GM12878 (cell line): ENCODE data around the gene LRRC61. TPM values are rescaled to one million over a fixed set of nuclear protein-coding genes. Genes with fewer than 3 reads are reported as not detected.
"Not testable (repeated sequence)": the region's sequence is repeated elsewhere in the genome, so short reads cannot be mapped to it uniquely, and the experiment has no call there.

Experiments
- ATAC-seq: fragments of 200-7000 bp; cut with Tn5 transposase; 3 replicates; pipeline ENCODE4 v1.9.1; 2020; ENCODE audit warnings: mild to moderate bottlenecking, moderate library complexity
- BruUV-seq: library from RNA; stranded (reverse); fragments of 400-500 nt; replicated peaks from 2 replicates; lab custom pipeline; 2021; lab: Mats Ljungman, UMichigan
- CTCF ChIA-PET: fragments of 300-600 bp; sonication (Branson Sonifier 250); formaldehyde crosslinking; extraction: SDS; loops from one replicate; lab custom pipeline; 2021; ENCODE audit warnings: inconsistent platforms; lab: Yijun Ruan, JAX
- POLR2A ChIA-PET: fragments of 350-600 bp; formaldehyde crosslinking; extraction: SDS; loops from one replicate; lab custom pipeline; 2021; ENCODE audit warnings: inconsistent platforms; lab: Charles Lee
- RAD21 ChIA-PET: fragments of 300-600 bp; sonication (Branson Sonifier 250); formaldehyde crosslinking; loops from one replicate; lab custom pipeline; 2023; ENCODE audit warnings: antibody characterized with exemption; ENCODE audit not compliant: unreplicated experiment; lab: Charles Lee
- SMC1A ChIA-PET: fragments of 300-600 bp; sonication (Branson Sonifier 250); formaldehyde crosslinking; loops from one replicate; lab custom pipeline; 2023; ENCODE audit not compliant: unreplicated experiment, uncharacterized antibody; lab: Charles Lee
- DNase-seq: peaks from one replicate; pipeline ENCODE4 v3.0.0-alpha.2; 2011; ENCODE audit warnings: low read depth, low spot score
- FAIRE-seq: peaks from 3 replicates; lab custom pipeline; 2011; peaks lifted over from hg19 to GRCh38; lab: Jason Lieb, UNC
- H2AFZ ChIP-seq: 2 replicates; pipeline ENCODE4 v1.6.0; 2011; ENCODE audit warnings: low read depth, low read length, control low read depth; ENCODE audit not compliant: control insufficient read depth
- H3K27ac ChIP-seq: 2 replicates; pipeline ENCODE4 v1.5.1; 2011; ENCODE audit warnings: control low read depth; ENCODE audit not compliant: control insufficient read depth, insufficient read depth
- H3K27me3 ChIP-seq, 2 experiments: replicated peaks in 1 of 2; 2 replicates each; pipeline versions ENCODE4 v1.6.0 to v1.6.1; 2011; ENCODE audit warnings: low read length in 1 of 2; ENCODE audit not compliant: control insufficient read depth in 2 of 2, insufficient read depth in 2 of 2
- H3K36me3 ChIP-seq, 2 experiments: 2 replicates each; pipeline ENCODE4 v1.5.1; 2011; ENCODE audit warnings: low read length in 1 of 2; ENCODE audit not compliant: control insufficient read depth in 2 of 2, insufficient read depth in 2 of 2
- H3K4me1 ChIP-seq: 2 replicates; pipeline ENCODE4 v1.6.1; 2011; ENCODE audit warnings: mild to moderate bottlenecking, low read length, moderate library complexity, mixed read lengths; ENCODE audit not compliant: control insufficient read depth, insufficient read depth
- H3K4me2 ChIP-seq: 2 replicates; pipeline ENCODE4 v1.6.0; 2011; ENCODE audit warnings: control low read depth; ENCODE audit not compliant: control insufficient read depth, insufficient read depth
- H3K4me3 ChIP-seq: fragments of 200-600 bp; sonication (generic); 2 replicates; pipeline ENCODE4 v1.5.1; 2016
- H3K79me2 ChIP-seq: 2 replicates; pipeline ENCODE4 v1.6.0; 2011; ENCODE audit warnings: low read length; ENCODE audit not compliant: control insufficient read depth, insufficient read depth
- H3K9ac ChIP-seq: 2 replicates; pipeline ENCODE4 v1.8.0; 2011; ENCODE audit warnings: low read length, control low read depth, mixed read lengths; ENCODE audit not compliant: control insufficient read depth, insufficient read depth
- H3K9me3 ChIP-seq: replicated peaks from 3 replicates; pipeline ENCODE4 v1.5.1; 2011; ENCODE audit warnings: mild to moderate bottlenecking, low read length; ENCODE audit not compliant: control insufficient read depth, insufficient read depth
- H4K20me1 ChIP-seq: 2 replicates; pipeline ENCODE4 v1.6.0; 2011; ENCODE audit not compliant: control insufficient read depth, insufficient read depth
- JUNB ChIP-seq: IDR thresholded peaks from 2 replicates; pipeline ENCODE4 v1.6.1; 2016; ENCODE audit warnings: antibody characterized with exemption, mild to moderate bottlenecking
- WGBS: methylation state at CpG from one replicate; pipeline ENCODE4 v1.1.6; 2016; ENCODE audit warnings: low lambda C conversion rate; ENCODE audit not compliant: insufficient replicate concordance, insufficient coverage; ENCODE audit errors: missing lambda C conversion rate; 5-methylcytosine and 5-hydroxymethylcytosine counted together
- in situ Hi-C: fragments of 300-500 bp; cut with MboI; formaldehyde crosslinking; loops from 9 replicates; pipeline ENCODE4 v1.14.3; 2018; ENCODE audit warnings: mixed read lengths
- intact Hi-C: fragments of 100-400 bp; cut with micrococcal nuclease; formaldehyde crosslinking; loops from one replicate; pipeline ENCODE4 v1.14.2; 2022; ENCODE audit not compliant: unreplicated experiment
- polyA plus RNA-seq, 11 experiments: library from polyadenylated mRNA; depleted of rRNA in 4 of 11; unstranded in 6 of 11; stranded (reverse) in 5 of 11; fragments of >200 nt; fragmentation: Nextera tagmentation in 4 of 11; fragmentation: Illumina TruSeq in 1 of 11; extraction: Ambion mirVana in 4 of 11; extraction: Trizol in 1 of 11; gene quantifications; 1 replicate in 1 of 11; 2 replicates in 10 of 11; pipeline versions ENCODE4 v1.2.1 to v1.2.3, GENCODE V29; 2011 to 2016; ENCODE audit warnings: inconsistent platforms in 2 of 11, missing spikeins in 2 of 11, low read depth in 1 of 11
- total RNA-seq, 4 experiments: library from RNA; depleted of rRNA in 3 of 4; stranded (reverse); fragments of >200 nt in 3 of 4; fragmentation: Illumina TruSeq in 1 of 4; extraction: Trizol in 1 of 4; gene quantifications; 2 replicates each; pipeline versions ENCODE4 v1.2.1 to v1.2.3, GENCODE V29; 2013 to 2021

Gene LRRC61
- total and polyA plus RNA-seq, 10 of the 15 experiments (the other 5 are each of a cell fraction or from before 2014, with no cell fraction given): 1.4 to 54.2 (median 21.8) TPM

- H3K4me2 ChIP-seq, H3K27me3 ChIP-seq, RAD21 ChIA-PET, H3K9ac ChIP-seq, H4K20me1 ChIP-seq, H3K9me3 ChIP-seq, DNase-seq, H3K4me3 ChIP-seq, BruUV-seq, POLR2A ChIA-PET, H3K36me3 ChIP-seq, ATAC-seq, H2AFZ ChIP-seq, FAIRE-seq, in situ Hi-C loops, H3K4me1 ChIP-seq, H3K27ac ChIP-seq, intact Hi-C loops, H3K79me2 ChIP-seq: not testable (repeated sequence)
- WGBS: 26% methylated on average over 6 of the region's 6 CpGs
- peak; percentile 50; the same call in 1 of the 2 replicates for TF ChIP-seq JUNB
- SMC1A ChIA-PET: interaction anchor here (1.8 kb wide), 1 partner anchor 65 kb away, joined by 4 read pairs; no protein-coding TSS in a partner anchor
- CTCF ChIA-PET: interaction anchor here (1.2 kb wide), 1 partner anchor 128 kb away, joined by 4 read pairs; no protein-coding TSS in a partner anchor
Observed at GRCh38 chr7:150290317-150290716, 32.8 kb upstream of the LRRC61 start.

DNA sequence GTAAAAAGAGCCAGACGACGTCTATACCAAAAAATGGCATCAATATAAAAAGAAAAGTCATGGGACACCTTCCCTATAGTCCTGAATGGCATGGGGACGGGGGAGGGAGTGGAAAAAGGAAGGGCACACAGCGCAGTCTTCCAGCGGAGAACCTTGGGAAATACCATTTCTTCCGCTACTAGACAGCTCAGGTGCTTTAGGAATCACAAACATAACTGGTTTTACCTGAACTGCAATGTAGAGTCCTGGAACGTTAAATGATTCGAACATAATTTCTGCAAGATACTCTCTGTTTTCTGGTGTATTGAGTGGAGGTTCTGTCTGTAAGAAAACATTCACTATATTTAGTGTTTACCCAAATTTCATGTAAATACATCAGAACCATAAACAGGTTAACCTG, 28.1 kb upstream of the LRRC61 start:
- in situ Hi-C loops, POLR2A ChIA-PET, RAD21 ChIA-PET: not testable (repeated sequence)

GRCh38 chr7:150295614-150296013, 27.5 kb upstream of the LRRC61 start:
- ATAC-seq: peak; percentile 50; the same call in 2 of the 3 replicates
- BruUV-seq, in situ Hi-C loops, CTCF ChIA-PET, FAIRE-seq, POLR2A ChIA-PET, H3K4me1 ChIP-seq, H3K27me3 ChIP-seq, H2AFZ ChIP-seq, DNase-seq, RAD21 ChIA-PET, H4K20me1 ChIP-seq, H3K4me2 ChIP-seq, H3K27ac ChIP-seq, H3K36me3 ChIP-seq, SMC1A ChIA-PET, H3K79me2 ChIP-seq, intact Hi-C loops, H3K4me3 ChIP-seq, H3K9me3 ChIP-seq, H3K9ac ChIP-seq: not testable (repeated sequence)
- WGBS: no CpG with 5 or more reads among the region's 8 CpGs

More for the DNA sequence above, 28.1 kb upstream of the LRRC61 start:
- H3K4me1 ChIP-seq, H3K36me3 ChIP-seq, H2AFZ ChIP-seq, DNase-seq, H3K4me3 ChIP-seq, H3K27ac ChIP-seq, H3K9ac ChIP-seq, H3K4me2 ChIP-seq, BruUV-seq, H4K20me1 ChIP-seq, FAIRE-seq, ATAC-seq, H3K27me3 ChIP-seq, H3K9me3 ChIP-seq, H3K79me2 ChIP-seq, intact Hi-C loops, CTCF ChIA-PET, SMC1A ChIA-PET: not testable (repeated sequence)
- WGBS: 90% methylated on average over 8 of the region's 8 CpGs

- H3K27ac ChIP-seq, H3K27me3 ChIP-seq, H2AFZ ChIP-seq, SMC1A ChIA-PET, H3K9me3 ChIP-seq, FAIRE-seq, RAD21 ChIA-PET, intact Hi-C loops, CTCF ChIA-PET, H3K4me2 ChIP-seq, H3K4me1 ChIP-seq, in situ Hi-C loops, POLR2A ChIA-PET, ATAC-seq, H3K36me3 ChIP-seq, H3K9ac ChIP-seq, H3K79me2 ChIP-seq, DNase-seq, BruUV-seq, H4K20me1 ChIP-seq, H3K4me3 ChIP-seq: not testable (repeated sequence)
- WGBS: 79% methylated on average over 5 of the region's 10 CpGs
Observed at GRCh38 chr7:150296802-150297201, 26.4 kb upstream of the LRRC61 start.
